Epithelial cell of proximal tubule (primary cell): ENCODE measurements around the gene CIAO2B. TPM values are rescaled to one million over a fixed set of nuclear protein-coding genes. Genes with fewer than 3 reads are reported as not detected.
"Not testable (repeated sequence)": the region's sequence is repeated elsewhere in the genome, so short reads cannot be mapped to it uniquely, and the experiment has no call there.

Experiments used
- DNase-seq: peaks from one replicate; pipeline ENCODE4 v3.0.0-alpha.2; 2011; ENCODE audit warnings: low read depth
- H3K4me3 ChIP-seq: 2 replicates; pipeline ENCODE4 v1.5.1; 2011; ENCODE audit warnings: low read depth, mild to moderate bottlenecking, low read length
- total RNA-seq: library from RNA; depleted of rRNA; stranded (reverse); fragments of >200 nt; gene quantifications from 2 replicates; pipeline ENCODE4 v1.2.3, GENCODE V29; 2015
- TF ChIP-seq, protein P1 (sequence below): conservative IDR thresholded peaks from 2 replicates; pipeline ENCODE4 v1.5.1; 2012; ENCODE audit warnings: low read depth, mild to moderate bottlenecking, low read length

The CIAO2B gene
- total RNA-seq, 1 donor from 2014 or later, result 123 TPM

DNA sequence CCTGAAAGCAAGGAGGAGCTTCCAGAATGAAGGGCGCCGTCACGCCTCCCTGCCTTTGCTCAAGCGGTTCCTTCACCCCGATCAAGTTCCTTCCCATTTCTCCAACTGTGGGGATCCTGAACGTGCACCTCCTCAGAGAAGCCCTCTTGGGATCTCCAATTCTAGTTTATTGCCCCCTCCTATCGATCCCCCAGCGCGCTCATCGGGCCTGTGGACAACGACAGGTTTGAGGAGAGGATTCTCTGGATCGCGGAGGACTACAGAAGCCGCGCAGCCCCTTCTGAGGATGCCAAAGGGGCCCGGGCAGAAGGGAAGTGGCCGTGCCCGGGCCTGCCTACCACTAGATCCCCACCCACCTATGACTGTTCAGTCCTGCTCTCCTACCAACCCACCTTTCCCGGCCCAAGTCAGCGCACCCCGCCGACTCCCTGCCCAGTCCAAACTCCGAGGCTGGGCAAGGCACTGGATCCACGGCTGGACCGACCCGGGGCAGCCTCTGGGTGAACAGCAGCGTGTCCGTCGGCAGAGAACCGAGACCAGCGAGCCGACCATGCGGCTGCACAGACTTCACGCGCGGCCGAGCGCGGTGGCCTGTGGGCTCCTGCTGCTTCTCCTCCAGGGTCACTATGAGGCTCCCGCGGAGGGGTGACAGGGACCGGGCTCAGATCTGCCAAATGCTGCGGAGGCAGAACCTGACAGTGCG, 14.1 kb upstream of the CIAO2B start:
- no peak for DNase-seq
- H3K4me3 ChIP-seq, result peak overlapping the region; percentile 51
- TF ChIP-seq, protein P1, sequence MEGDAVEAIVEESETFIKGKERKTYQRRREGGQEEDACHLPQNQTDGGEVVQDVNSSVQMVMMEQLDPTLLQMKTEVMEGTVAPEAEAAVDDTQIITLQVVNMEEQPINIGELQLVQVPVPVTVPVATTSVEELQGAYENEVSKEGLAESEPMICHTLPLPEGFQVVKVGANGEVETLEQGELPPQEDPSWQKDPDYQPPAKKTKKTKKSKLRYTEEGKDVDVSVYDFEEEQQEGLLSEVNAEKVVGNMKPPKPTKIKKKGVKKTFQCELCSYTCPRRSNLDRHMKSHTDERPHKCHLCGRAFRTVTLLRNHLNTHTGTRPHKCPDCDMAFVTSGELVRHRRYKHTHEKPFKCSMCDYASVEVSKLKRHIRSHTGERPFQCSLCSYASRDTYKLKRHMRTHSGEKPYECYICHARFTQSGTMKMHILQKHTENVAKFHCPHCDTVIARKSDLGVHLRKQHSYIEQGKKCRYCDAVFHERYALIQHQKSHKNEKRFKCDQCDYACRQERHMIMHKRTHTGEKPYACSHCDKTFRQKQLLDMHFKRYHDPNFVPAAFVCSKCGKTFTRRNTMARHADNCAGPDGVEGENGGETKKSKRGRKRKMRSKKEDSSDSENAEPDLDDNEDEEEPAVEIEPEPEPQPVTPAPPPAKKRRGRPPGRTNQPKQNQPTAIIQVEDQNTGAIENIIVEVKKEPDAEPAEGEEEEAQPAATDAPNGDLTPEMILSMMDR, result no peak

- no peak for DNase-seq
- TF ChIP-seq, protein P1, result peak; percentile 87
- peak overlapping the region; percentile 51 for H3K4me3 ChIP-seq
Observed at GRCh38 chr16:66947302-66948065, 13.3 kb upstream of the CIAO2B start.

GRCh38 chr16:66946974-66947301, 12.7 kb upstream of the CIAO2B start:
- no peak for DNase-seq
- TF ChIP-seq, protein P1, result no peak
- no peak overlapping the region for H3K4me3 ChIP-seq

- DNase-seq, result no peak
- no peak overlapping the region for H3K4me3 ChIP-seq
- TF ChIP-seq, protein P1, result no peak
Observed at GRCh38 chr16:66946541-66946940, 12.3 kb upstream of the CIAO2B start.

- DNase-seq, result no peak
- TF ChIP-seq, protein P1, result no peak
- no peak overlapping the region for H3K4me3 ChIP-seq
Observed at GRCh38 chr16:66945939-66946338, 11.7 kb upstream of the CIAO2B start.

DNA sequence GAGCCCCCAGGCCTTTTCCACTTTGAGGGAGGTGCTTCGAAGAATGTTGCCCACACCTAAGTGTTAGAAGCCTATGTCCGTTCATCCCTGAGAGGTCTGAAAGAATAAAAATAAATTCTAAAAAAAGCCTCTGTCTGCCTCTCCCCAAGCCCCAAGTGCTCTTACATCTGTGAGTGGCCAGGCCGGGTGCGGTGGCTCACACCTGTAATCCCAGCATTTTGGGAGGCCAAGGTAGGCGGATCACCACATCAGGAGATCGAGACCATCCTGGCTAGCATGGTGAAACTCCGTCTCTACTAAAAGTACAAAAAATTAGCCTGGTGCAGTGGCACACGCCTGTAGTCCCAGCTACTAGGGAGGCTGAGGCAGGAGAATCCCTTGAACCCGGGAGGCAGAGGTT, 10.8 kb upstream of the CIAO2B start:
- not testable (repeated sequence) for DNase-seq

GRCh38 chr16:66944054-66944441, 9.8 kb upstream of the CIAO2B start:
- H3K4me3 ChIP-seq, result no peak overlapping the region
- TF ChIP-seq, protein P1, result no peak
- no peak for DNase-seq

More for the DNA sequence above, 10.8 kb upstream of the CIAO2B start:
- H3K4me3 ChIP-seq, result not testable (repeated sequence)
